Measurements from ENCODE around the gene ST6GALNAC4.
A peak's percentile ranks its signal among the peaks of the same experiment; 100 is the strongest.

Gene ST6GALNAC4

DNA sequence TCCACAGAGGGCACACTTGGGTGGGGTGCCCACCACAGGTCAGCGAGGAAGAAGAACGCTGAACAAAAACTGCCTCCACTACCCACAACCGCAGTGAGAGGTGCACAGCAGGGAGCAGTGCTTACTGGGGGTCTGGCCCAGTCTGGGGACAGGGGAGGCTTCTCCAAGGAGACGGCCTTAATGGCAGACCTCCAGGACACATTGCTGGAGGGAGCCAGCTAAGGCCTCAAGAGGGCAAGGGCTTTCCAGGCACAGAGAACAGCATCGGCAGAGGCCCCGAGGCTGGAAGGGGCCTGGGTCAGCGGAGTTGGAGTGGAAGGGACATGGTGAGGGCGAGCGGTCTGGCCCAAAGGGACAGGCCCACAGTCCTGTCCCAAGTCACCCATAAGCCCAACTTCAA is 29.1 kb upstream of the ST6GALNAC4 start:
- DNase-seq, result no peak

DNA sequence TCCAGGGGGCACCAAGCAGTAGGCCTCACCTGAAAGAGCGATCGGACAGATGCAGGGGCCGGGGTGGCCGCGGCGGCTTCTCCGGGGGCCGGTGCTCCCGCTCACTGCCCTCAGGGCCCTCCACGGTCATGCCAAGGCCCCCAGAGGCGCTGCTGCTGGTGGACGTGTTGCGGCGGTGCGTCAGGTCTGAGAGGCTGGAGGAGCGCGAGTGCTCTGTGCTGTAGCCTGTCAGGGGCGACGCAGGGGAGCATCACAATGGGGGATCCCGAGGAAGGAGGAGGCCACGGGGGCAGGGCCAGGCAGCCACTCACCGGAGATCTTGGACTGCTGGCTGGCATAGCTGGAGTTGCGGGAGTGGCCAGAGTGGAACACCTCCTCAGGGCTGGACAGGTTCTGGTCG is 28.5 kb upstream of the ST6GALNAC4 start:
- no peak for DNase-seq

DNA sequence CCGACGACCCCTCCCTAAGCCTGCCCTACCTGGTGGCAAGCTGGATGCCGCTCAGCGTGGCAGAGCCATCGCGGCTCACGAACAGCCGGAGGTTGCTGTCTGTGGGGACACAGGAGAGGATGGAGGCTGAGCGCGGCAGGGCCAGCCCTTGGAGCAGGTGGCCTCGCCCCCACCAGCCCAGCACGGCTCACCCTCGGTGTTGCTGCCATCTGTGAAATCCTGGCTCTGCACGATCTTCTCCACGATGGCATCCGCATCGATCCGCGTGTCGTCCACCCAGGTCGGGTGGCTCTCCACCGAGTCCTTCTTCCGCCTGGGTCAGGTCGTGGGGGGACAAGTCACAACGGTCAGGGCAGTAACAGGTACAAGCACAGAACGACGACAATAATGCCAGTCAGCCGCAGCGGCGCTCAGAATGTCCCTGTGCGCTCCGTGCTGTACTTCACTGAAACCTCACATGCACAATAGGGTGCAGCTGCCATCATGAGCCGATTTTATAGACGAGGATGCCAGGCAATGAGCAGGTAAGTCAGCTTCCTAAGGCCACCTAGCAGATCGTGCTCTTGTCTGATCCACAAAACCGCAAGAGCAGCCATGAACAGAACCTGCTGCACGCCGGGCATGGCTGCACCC is 27.9 kb upstream of the ST6GALNAC4 start:
- DNase-seq, result no peak

DNA sequence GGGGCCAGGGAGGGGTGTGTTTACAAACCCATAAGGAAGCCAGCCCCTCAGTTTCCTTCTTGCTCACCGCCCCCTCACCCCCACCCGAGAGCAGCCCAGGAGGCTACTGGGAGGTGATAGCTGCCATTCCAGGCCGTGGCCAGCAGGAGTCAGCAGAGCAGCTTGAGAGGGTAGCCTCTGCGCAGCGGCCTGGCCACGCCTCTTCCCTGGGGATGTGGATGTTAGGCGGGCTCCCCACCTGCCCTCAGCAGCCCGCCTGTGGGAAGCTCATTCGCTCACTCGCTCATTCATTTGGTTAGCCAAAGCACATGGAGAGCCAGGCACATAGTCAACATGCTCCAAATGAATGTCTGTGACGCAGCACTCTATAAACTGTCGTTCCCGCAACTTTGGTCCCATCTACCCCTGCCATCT is 26.9 kb upstream of the ST6GALNAC4 start:
- DNase-seq, result peak; percentile 80

DNA sequence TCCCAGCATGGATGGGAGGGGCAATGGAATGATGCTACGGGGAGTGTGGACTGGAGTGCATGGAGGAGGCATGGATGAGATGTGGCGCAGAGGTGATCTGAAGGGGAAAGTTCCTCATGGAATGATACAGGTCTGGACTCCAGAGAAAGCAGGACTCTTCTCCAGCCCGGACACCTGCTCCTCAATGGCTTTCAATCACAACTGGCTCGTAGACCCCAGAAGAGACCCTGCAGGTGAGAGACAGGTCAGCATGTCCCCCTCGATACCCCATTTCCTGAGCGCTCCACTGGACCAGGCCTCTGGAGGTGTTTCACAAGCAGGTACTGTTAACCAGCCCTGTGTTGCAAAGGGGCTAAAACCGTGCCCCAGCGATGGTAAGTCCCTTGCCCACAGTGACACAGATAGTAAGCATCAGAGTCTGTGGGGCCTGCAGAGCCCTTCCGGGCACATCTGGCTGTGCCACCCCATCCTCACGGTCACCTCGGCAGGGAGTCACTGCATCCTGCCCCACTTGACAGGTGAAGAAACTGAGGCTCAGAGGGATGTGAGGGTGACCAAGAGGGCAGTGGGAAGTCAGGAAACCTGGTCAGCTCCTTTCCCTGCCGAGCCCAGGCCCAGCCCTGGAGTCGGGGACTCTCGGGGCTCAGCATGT is 26.3 kb upstream of the ST6GALNAC4 start:
- no peak for DNase-seq

DNA sequence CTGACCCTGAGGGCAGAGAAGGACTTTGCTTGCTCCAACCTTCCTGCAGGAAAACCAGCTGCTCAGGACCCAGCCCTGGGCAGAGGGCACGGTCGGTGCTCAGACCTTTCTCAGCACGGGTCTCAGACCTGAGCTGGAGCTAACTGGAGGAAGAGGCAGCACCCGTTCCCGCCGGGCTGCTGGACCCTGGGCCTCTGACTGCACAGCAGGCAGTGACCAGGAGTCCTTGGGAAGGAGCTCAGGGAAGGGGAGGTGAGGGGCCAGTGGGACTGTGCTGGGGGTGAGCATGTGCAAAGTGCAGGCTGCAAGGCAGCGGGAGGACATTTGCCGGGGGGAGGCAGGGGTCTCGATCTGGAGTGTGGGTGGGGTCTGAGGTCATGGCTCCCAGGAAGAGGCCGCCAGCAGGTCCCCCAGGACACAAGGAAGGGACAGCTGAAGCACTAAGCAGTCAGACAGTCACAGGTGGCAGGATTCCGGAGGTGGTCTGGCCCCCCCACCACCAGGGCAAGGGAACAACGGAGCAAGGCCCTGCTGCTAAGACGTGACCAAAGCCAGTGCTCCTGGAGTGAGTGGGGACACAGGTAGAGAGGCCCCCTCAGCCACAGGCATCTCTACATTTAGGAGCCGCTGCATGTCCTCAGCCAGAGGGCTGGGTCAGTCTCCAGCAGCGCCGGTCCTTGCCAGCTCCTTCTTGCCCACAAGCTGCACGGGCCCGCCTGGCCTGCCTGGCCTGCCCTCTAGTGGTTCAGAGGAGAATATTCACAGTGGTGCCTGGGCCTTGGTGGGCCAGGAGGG is 25.6 kb upstream of the ST6GALNAC4 start:
- peak; percentile 41 for DNase-seq

DNA sequence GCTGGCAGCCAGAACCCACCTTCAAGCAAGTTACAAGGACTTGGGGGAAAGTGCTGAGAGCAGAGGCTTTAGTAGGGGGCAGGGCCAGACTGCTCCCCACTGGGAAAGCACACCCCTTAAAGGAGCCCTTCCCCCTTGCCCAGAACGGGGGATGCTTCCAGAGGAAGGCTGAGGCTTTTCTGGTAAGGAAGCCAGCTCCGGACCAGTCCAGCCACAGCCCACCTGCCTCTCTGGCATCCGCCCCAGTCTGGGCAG is 25.0 kb upstream of the ST6GALNAC4 start:
- DNase-seq, result no peak

DNA sequence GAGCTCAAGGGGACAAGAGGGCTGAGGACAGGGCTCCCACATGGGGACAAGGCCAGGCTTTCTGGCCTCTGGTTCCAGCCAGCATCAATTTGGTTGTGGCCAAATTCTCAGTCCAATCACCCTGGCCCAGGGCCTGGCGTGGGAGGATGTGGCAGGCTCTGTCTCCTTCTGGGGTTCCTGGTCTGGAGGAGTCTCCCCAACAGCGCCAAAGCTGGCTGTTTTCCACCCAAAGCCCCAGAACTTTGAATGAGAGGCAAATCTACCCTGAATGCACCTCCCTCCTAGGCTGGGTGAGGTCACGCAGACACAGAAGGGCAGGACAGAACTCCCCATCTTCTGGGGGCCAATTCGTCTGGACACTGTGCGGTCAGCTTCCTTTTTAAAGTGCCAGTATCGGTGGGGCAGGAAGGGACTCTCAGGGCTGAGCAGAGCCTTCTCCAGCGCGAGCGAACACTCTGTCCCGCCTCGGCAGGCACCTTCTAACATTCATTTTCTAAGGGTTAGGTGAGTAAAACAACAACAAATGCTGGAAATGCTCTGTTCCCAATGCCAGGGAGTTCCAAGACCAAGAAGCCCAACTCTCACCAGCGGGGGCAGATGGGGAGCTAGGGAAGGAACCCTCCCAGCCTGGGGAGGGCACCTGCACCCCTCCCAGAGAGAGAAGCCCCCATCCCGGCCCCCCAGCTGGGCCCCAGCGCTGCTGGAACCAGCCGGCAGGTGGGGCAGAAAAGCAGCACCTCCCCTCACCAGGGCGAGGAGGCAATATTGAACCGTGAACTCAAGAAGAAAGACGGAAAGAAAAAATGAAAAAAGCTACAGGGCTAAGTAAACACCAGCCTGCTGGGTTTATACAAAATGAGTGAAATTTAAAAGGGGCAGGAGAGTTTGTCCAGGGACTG is 24.5 kb upstream of the ST6GALNAC4 start:
- no peak for DNase-seq

DNA sequence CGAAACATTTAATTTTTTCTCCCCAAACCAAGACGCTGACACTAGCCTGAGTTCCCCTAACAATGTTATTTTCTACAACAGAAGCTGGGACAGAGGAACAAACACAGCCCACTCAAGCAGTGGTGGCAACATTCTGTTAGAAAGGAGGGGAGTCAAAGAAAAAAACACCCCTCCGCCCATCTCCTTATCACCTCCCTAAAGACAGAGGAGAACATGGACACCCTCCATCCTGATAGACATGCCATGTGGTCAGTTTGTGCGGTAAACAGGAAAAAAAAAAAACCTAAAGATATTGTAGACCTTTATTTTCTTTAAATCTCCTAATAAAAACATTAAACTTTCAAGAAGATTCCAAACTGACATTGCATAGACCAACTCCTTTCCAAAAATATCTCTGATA is 23.8 kb upstream of the ST6GALNAC4 start:
- no peak for DNase-seq

DNA sequence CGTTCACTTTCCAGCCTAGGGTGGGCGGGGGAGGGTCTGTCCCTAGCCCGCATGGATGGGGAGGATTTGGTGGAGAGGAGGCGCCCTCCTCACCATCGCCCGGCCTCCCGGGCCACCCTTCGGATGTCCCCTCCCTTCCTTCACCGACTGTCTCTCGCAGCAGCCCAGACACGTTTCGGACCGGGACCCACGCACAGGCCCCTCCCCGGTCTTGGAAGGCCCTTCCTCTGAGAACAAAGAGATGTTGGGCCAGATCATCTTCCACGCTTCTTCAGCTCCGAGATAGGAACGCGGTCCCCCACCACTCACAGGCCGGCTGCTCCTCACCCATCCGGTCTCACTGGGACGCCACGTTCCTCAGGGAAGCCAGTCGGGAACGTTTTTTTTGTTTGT is 21.5 kb upstream of the ST6GALNAC4 start:
- DNase-seq, result no peak

DNA sequence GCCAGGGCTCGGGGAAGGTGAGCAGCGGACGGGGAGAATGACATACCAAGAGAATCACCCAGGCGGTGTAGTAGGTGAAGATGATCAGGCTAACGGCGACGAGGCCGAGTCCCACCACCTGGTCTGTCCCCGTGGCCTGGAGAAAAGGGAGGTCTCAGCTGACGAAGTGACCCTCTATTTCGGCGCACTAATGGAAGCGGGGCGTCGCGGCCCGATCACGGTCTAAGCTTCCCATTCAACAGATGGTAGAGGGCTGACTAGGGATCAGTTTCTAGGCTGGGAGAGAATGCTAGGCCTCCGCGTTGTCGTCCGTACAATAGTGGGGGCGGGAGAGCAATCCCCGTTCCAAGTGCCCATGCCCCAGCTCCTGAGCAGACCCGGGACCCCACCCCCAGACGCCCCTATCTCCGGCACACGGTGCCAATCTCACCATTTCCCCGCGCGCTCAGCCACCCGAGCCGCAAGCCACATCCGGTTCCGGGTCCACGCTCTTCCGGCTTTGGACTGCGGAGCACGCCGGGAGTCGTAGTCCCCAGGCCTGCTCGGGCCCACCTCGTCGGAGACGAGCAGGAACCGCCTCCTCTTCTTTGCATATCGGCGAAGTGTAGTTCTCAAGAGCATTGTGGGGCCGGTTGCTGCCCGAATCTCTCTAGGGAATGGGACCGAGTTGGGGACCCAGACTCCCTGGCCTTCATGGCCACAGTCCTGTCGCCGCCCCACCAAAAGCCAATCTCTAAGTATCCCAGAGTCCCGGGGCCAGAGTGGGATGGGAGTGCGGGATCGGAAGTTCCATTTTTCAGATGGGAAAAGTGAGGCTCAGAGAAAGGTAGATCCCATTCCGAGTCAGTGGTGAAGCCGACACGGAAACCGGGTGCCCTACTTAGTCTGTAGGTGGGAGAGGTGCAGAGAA is 20.8 kb upstream of the ST6GALNAC4 start, which contains the start of gene DPM2:
TSS of gene DPM2 (minus strand) at position 467 of the 910 bp plus-strand sequence. CDS start at position 433, 34 bp downstream.
- peak; percentile 79 for DNase-seq

DNA sequence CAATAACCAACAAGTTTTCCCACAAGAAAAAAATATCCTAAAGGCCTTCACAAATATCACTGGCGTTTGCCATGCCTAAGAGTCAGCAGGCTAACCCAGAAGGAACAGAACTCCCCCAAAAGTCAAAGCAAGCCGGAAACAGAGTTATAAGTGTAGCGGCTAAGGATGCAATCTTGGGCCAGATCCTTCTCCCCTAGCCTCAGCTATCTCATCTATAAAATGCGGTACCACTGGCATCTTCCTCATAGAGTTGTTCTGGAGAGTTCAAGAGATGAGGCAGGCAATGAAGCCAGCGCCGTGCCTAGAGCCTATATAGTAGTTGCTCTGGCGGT is 20.2 kb upstream of the ST6GALNAC4 start:
- DNase-seq, result no peak

DNA sequence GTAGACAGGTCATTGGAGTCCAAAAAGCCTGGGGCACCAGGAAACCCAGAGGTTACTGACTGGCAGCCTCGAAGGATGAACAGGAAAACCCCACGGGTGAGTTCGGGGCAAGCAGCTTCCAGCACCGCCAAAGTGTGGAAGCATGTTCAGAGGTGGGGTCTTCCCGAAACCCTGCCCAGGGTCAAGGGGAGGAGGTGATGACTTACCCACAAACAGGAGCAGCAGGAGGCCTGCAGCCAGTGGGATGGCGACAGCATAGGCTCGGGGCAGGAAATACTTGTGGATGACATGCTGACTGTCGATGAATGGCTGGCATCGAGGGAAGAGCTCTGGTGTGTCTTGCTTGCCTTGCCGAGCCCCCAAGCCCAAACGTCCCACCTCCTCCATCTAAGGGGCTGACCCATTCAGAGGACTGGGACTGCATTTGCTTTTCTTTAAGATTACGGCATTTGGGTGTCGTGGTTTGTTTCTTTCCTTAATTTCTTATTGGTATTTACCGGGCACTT is 19.6 kb upstream of the ST6GALNAC4 start:
- no peak for DNase-seq

DNA sequence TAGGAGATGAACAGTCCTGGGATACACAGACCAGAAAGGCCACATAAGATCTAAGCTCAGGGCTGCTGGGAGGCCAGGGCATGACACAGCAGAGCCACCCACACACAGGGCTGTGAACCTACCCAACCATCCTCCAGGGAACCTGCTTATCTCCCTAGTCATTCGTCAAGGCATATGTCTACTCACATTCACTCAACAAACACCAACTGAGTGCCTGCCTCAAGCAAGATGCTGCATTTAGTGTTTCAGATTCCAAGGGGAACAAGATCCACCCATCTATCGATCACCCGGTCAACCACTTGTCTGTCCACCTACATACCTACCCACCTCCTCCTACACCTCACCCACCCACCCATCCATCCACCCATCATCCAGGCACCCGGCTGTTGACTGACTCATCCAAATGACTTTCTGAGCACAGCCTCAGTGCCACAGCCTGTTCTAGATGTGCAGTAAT is 19.0 kb upstream of the ST6GALNAC4 start:
- DNase-seq, result no peak

DNA sequence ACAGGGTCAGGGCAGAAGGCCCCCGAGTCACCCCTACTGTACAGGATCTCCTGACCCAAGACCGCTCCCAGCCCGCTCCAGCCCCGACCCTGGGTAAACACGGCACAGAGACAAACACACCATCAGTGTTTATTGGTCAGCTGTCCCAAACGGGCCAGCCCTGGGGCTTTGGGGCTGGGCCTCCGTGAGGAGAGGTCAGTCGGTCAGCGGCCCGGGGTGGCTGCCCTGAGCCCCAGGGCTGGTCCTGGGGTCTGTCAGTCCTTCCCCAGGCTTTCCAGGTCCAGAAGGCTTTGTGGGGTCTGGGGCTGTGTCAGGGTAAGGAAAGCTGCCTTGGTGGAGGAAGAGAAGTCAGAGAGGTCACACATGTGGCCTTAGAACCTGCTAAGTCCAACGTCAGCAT is 18.1 kb upstream of the ST6GALNAC4 start:
- DNase-seq, result no peak

DNA sequence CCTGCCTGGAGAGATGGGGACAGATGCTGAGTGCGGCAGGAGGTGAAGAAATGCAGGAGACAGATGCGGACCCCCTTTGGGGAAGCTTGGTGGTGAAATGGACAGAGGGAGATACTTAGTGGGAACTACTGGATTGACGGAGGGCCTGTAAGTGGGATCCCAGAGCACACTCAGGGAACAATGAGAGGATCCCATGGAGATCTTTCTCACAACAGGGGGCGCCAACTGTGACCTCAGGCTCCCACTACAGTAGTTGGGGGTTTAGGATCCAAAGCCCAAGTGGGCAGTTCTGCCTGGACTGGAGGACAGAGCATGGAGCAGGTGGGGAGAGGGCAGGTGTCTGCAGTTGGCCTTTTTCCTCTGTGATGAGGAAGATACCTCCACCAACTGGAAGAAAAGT is 17.4 kb upstream of the ST6GALNAC4 start:
- DNase-seq, result no peak

DNA sequence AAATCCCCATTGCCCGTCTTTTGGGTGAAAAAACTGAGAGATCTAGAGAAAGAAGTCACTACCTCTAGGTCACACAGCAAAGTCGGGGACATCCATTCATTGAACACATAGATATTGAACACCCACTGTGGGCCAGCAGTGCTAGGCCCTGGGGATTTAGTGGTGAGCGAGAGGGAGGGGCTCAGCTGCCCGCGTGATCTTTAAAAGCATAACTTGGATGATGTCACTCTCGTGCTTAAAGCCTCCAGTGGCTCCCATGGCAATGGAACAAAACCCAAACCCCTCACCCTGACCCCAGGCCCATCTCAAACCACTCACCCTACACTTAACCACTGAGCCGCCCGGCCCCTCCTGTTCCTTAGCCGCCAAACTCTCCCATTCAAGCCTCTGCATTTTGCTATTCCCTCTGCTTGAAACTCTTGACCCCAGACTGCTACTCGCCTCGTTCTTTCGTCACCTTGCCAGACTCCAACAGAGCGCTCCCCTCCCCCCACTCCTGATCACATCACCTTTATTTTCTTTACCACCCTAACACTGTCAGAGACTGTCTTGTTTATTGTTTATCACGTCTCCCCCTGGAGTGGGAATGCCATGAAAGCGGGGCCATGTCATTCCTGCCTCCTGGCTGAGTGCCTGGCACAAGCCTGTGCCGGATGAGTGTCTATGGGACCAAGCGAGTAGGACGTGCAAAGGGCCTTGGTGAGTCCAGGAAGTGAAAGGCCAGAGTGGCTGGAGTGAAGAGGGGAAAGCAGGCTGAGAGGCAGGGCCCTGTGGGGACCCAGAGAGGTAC is 14.4 kb upstream of the ST6GALNAC4 start:
- DNase-seq, result no peak

DNA sequence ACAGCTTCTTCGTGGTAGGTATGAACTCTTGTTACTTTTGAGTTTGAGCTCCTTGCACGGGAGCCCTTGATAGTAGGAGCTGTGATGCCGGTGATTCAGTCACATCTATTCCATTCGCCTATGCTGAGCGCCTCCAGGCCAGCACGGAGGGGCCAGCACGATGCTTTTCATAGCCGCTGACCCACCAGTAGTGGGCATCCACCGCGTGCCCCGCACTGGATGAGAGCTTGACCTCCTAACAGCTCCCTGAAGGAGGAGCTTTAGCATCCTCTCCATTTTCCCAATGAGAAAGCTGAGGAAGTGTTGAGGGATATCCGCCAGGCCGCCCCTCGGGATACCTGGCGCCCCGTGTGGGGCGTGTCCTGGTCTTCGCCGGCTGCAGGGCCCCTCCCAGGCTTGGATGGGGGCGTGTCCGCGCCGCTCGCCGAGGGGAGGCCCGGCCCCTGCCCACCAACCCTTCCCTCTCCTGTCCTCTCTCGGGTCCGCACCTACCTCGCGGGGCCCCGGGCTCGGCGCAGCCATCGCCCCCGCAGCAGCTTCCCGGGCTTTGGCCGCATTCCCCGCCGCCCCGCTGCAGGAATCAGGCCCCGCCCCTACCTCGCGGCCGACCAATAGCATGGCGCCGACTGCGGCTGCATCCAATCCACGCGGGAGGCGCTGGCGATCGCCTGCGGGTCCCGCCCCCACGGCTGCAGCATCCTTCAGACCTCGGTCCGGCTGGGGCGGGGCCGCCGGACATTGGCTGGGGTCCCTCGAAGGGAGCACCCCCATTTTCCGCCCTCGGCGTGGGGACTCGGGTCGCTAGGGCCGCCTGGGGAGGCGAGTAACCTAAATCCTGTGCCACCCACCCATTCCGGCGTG is 13.6 kb upstream of the ST6GALNAC4 start, which contains the start of gene PIP5KL1:
TSS of gene PIP5KL1 (minus strand) at position 547 of the 861 bp plus-strand sequence. CDS start at position 522, 25 bp downstream.
- DNase-seq, result peak; percentile 67

DNA sequence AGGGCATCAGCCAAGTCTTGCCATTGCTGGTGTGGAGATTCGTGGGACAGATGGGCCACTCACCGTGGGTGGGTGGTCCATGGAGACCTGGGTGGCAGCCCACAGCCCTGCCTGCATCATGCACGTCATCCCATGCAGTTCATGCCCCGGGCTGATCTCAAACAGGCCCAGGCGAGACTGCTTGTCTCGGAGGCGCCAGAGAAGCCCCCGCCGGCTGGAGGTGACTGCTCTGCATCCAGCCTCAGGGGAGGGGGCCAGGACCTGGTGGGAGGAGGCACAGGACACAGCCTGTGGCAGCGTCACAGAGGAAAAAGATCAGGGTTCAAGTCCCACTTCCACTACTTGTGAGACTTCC is 12.8 kb upstream of the ST6GALNAC4 start:
- no peak for DNase-seq
